ENCODE data around the gene SPDEF.

Gene SPDEF

DNA sequence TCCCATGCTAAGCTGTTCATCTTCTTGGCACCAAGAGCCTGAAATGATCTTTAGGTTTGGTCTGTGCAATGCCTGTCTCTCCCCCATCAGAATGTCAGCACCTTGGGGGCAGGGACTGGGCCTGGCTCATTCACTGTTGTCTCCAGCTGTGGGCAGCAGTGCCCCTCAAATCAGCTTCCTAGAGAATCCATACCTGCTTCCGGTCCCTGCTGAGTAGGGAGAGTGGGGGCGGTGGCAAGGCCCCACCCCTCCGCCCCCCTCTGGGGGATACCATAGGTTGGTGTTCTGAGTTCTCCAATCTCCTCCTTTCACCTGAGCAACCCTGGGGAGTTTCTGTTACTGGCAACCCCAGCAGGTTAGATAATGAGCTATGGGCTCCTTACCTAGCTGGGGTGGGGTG lies 19.2 kb upstream of the SPDEF start:
- DNase-seq (ENCODE audit: low read depth) = no peak
- H3K4me3 ChIP-seq (ENCODE audit: low read depth, low read length) = no peak overlapping the region
- TF ChIP-seq, protein P1, sequence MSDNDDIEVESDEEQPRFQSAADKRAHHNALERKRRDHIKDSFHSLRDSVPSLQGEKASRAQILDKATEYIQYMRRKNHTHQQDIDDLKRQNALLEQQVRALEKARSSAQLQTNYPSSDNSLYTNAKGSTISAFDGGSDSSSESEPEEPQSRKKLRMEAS (IDR thresholded peaks at IDR 0.05; ENCODE audit: low read depth, low read length) = no peak
- TF ChIP-seq, protein P2, sequence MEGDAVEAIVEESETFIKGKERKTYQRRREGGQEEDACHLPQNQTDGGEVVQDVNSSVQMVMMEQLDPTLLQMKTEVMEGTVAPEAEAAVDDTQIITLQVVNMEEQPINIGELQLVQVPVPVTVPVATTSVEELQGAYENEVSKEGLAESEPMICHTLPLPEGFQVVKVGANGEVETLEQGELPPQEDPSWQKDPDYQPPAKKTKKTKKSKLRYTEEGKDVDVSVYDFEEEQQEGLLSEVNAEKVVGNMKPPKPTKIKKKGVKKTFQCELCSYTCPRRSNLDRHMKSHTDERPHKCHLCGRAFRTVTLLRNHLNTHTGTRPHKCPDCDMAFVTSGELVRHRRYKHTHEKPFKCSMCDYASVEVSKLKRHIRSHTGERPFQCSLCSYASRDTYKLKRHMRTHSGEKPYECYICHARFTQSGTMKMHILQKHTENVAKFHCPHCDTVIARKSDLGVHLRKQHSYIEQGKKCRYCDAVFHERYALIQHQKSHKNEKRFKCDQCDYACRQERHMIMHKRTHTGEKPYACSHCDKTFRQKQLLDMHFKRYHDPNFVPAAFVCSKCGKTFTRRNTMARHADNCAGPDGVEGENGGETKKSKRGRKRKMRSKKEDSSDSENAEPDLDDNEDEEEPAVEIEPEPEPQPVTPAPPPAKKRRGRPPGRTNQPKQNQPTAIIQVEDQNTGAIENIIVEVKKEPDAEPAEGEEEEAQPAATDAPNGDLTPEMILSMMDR (IDR thresholded peaks at IDR 0.05; ENCODE audit: low read depth, low read length) = no peak
- TF ChIP-seq POLR2A (IDR thresholded peaks at IDR 0.05; ENCODE audit: extremely low read depth, insufficient read length) (no peak), MYC (IDR thresholded peaks at IDR 0.05; ENCODE audit: low read depth, low read length) (no peak)

DNA sequence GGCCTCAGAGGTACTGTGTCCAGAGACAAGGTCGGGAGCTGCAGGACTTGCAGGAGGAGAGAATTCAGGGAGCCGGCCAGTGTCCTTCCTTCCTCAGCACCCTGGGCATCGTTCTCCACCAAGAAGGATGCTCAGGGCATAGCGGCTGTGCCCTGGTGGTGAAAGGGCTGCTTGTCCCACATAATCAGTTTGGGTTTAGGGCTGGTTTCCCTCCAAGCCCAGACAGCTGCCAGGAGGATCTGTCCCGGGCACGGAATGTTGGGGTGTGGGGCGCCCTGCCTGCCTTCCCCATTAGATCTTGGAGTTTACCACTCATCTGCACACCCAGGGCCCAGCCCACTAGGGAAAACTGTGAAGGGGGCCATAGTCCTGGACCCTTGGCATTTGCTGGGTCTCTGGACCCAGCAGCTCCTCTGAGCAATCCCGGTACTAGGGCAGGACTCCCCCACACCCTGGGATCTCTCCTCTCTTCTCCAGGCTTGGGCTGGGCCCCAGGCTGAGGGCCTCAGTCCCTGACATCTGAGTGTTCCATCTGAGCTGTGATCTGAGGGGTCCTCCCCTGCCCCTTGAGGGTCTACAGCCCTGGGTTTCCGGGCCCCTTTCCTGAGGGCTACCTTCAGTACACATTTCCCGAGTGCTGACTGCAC lies 18.6 kb upstream of the SPDEF start:
- TF ChIP-seq, protein P2 (IDR thresholded peaks at IDR 0.05; ENCODE audit: low read depth, low read length) = no peak
- TF ChIP-seq, protein P1 (IDR thresholded peaks at IDR 0.05; ENCODE audit: low read depth, low read length) = no peak
- TF ChIP-seq POLR2A (IDR thresholded peaks at IDR 0.05; ENCODE audit: extremely low read depth, insufficient read length) (no peak), MYC (IDR thresholded peaks at IDR 0.05; ENCODE audit: low read depth, low read length) (no peak)
- H3K4me3 ChIP-seq (ENCODE audit: low read depth, low read length) = no peak overlapping the region
- no peak for DNase-seq (ENCODE audit: low read depth)

DNA sequence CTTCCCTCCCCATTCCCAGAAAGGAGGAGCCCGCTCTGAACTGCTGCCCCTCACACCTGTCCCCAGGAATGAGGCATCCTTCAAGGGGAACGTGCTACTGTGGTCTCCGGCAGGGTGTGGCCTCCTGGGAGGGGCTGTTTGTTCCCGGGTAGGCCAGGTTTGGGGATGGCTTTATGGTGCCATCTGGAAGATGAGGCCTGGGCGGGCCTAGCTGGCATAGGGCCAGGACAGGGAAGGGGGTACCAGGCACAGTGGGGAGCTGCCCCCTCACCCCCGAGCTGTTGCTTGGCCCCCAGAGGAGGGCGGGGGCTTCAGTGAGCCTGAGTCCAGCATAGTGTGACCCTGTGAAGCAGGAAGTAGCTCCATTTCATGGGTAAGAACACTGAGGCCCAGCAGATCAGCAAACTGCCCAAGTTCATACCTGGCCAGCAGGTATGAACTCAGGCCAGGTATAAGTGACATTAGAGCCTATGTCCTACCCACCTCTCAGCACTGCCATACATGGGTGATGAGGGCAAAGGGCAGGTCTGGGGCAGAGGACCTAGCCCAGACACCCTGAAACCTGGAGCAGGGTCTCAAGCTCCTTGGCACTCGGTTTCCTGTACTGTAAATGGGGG lies 17.5 kb upstream of the SPDEF start:
- no peak overlapping the region for H3K4me3 ChIP-seq (ENCODE audit: low read depth, low read length)
- no peak for DNase-seq (ENCODE audit: low read depth)
- TF ChIP-seq, protein P1 (IDR thresholded peaks at IDR 0.05; ENCODE audit: low read depth, low read length) = no peak
- no peak for TF ChIP-seq POLR2A (IDR thresholded peaks at IDR 0.05; ENCODE audit: extremely low read depth, insufficient read length)
- no peak for TF ChIP-seq MYC (IDR thresholded peaks at IDR 0.05; ENCODE audit: low read depth, low read length)
- TF ChIP-seq, protein P2 (IDR thresholded peaks at IDR 0.05; ENCODE audit: low read depth, low read length) = no peak

DNA sequence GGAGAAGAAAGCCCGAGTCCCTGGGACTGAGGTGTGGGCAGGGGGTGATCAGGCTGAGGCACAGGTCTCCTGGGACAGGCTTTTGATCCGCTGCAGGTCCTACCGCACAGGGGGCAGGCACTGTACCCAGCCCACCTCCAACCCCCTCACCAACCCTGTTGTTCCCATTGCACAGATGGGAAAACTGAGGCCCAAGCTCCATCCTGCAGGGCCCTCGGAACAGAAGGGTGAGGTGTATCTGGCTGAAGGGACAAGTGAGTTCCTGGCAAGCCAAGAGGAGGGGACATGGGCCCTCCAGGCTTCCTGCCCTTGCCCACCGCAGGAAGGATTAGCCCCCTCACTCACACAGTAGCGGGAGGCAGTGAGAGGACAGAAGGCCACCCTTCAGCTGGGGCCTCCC lies 16.5 kb upstream of the SPDEF start:
- no peak for DNase-seq (ENCODE audit: low read depth)
- H3K4me3 ChIP-seq (ENCODE audit: low read depth, low read length) = no peak overlapping the region
- TF ChIP-seq, protein P2 (IDR thresholded peaks at IDR 0.05; ENCODE audit: low read depth, low read length) = no peak
- TF ChIP-seq, protein P1 (IDR thresholded peaks at IDR 0.05; ENCODE audit: low read depth, low read length) = no peak
- TF ChIP-seq MYC (IDR thresholded peaks at IDR 0.05; ENCODE audit: low read depth, low read length) = no peak
- no peak for TF ChIP-seq POLR2A (IDR thresholded peaks at IDR 0.05; ENCODE audit: extremely low read depth, insufficient read length)

DNA sequence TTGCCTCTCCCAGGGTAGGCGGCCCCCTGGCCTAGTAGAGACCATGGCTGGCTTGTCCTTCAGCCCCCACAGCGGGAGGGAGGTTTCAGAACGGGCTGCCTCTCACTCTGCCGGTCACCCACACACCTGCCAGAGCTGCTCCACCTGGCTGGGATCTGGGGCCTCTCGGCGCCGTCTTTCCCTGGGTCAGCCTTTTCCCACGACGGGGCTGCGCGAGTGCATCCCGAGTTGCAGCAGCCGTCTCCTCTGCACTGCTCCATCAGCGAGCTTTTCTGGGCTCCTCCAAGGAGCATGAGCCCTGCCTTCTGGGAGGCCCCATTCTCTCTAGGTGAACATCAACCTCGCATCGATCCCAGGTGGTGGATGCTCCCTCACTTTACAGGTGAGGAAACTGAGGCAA lies 15.9 kb upstream of the SPDEF start:
- DNase-seq (ENCODE audit: low read depth) = no peak
- TF ChIP-seq, protein P1 (IDR thresholded peaks at IDR 0.05; ENCODE audit: low read depth, low read length) = no peak
- TF ChIP-seq MYC (IDR thresholded peaks at IDR 0.05; ENCODE audit: low read depth, low read length) = no peak
- TF ChIP-seq, protein P2 (IDR thresholded peaks at IDR 0.05; ENCODE audit: low read depth, low read length) = no peak
- TF ChIP-seq POLR2A (IDR thresholded peaks at IDR 0.05; ENCODE audit: extremely low read depth, insufficient read length) = no peak
- H3K4me3 ChIP-seq (ENCODE audit: low read depth, low read length) = no peak overlapping the region
